GM18502 (cell line): Measurements from ENCODE around the gene ARAP3.
A peak's percentile ranks its signal among the peaks of the same experiment; 100 is the strongest.
"Not testable (repeated sequence)": the region's sequence is repeated elsewhere in the genome, so short reads cannot be mapped to it uniquely, and the experiment has no call there.

ENCODE experiments used
- ATAC-seq: cut with Tn5 transposase; IDR thresholded peaks from one replicate; pipeline ENCODE4 v1.9.1; 2021; ENCODE audit warnings: mild to moderate bottlenecking; ENCODE audit not compliant: unreplicated experiment, poor library complexity

ARAP3 gene, protein sequence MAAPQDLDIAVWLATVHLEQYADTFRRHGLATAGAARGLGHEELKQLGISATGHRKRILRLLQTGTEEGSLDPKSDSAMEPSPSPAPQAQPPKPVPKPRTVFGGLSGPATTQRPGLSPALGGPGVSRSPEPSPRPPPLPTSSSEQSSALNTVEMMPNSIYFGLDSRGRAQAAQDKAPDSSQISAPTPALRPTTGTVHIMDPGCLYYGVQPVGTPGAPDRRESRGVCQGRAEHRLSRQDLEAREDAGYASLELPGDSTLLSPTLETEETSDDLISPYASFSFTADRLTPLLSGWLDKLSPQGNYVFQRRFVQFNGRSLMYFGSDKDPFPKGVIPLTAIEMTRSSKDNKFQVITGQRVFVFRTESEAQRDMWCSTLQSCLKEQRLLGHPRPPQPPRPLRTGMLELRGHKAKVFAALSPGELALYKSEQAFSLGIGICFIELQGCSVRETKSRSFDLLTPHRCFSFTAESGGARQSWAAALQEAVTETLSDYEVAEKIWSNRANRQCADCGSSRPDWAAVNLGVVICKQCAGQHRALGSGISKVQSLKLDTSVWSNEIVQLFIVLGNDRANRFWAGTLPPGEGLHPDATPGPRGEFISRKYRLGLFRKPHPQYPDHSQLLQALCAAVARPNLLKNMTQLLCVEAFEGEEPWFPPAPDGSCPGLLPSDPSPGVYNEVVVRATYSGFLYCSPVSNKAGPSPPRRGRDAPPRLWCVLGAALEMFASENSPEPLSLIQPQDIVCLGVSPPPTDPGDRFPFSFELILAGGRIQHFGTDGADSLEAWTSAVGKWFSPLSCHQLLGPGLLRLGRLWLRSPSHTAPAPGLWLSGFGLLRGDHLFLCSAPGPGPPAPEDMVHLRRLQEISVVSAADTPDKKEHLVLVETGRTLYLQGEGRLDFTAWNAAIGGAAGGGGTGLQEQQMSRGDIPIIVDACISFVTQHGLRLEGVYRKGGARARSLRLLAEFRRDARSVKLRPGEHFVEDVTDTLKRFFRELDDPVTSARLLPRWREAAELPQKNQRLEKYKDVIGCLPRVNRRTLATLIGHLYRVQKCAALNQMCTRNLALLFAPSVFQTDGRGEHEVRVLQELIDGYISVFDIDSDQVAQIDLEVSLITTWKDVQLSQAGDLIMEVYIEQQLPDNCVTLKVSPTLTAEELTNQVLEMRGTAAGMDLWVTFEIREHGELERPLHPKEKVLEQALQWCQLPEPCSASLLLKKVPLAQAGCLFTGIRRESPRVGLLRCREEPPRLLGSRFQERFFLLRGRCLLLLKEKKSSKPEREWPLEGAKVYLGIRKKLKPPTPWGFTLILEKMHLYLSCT (N-terminal part only)

GRCh38 chr5:141681695-141682641 lies at the start of gene ARAP3:
TSS of gene ARAP3 (minus strand) at chr5:141682230. CDS start at chr5:141680486, 1,744 bp downstream.
- no peak for ATAC-seq

- ATAC-seq, result no peak
Observed at GRCh38 chr5:141729387-141730006, 47.5 kb upstream of the ARAP3 start.

DNA sequence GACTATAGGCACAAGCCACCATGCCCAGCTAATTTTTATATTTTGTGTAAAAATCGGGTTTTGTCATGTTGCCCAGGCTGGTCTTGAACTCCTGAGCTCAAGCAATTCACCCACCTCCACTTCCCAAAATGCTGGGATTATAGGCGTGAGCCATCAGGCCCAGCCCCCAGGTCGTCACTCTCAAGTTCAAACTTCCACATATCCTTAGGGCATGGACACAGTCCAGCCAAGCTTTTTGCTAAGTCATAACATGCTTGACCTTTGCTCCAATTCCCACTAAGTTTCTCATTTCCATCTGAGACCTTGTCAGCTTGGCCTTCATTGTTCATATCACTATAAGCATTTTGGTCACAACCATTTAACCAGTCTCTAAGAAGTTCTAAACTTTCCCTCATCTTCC lies 43.9 kb upstream of the ARAP3 start:
- no peak for ATAC-seq

- ATAC-seq, result not testable (repeated sequence)
Observed at GRCh38 chr5:141725174-141725573, 43.1 kb upstream of the ARAP3 start.

DNA sequence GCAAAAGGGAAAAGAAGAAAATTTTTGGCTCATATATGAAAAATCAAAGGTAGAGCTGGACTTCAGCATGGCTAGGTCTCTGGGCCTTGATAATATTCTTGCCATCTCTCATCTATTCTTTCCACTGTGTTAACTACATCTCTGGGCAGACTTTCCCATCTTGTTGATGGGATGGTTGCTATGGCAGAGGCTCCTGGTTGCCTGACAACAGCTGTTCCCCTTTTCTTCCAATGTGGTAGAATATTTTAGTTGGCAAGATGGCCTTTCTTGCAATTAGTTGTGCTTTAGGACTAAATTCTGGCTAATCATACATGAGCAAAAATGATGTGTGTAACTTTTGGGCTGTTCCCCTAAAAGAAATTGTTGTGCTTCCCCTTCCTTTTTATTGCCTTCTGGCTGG lies 40.2 kb upstream of the ARAP3 start:
- no peak for ATAC-seq

- peak; percentile 78 for ATAC-seq
Observed at GRCh38 chr5:141717043-141717442, 35.0 kb upstream of the ARAP3 start.

- ATAC-seq, result no peak
Observed at GRCh38 chr5:141716468-141716867, 34.4 kb upstream of the ARAP3 start.

GRCh38 chr5:141716009-141716408 lies 34.0 kb upstream of the ARAP3 start:
- no peak for ATAC-seq

DNA sequence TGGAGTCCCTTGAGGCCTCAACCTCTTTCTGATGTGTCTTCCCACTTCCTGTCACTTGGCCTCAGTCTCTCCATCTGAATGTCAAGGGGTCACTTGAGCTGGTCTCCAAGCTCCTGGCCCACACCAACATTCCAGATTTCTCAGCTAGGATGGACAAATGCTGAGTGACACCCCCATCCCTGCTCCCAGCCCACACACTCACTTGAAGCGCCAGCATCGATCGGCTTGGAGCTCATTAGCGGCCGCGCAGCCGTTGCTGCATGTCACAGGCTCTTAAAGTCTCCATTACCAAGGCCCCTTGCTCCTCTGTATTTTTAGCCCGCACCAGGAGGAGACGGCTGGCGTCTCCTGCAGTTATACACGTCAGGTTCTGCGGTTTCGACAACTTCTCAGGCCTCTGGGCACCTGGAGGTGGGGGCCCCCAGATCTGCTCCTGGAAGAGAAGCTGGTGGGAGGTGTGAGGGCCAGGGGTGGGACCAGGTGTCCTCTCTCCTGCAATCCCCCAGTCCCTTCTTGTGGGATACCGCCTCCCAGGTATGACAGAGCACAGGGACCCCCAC lies 33.4 kb upstream of the ARAP3 start:
- ATAC-seq, result no peak

- ATAC-seq, result no peak
Observed at GRCh38 chr5:141714542-141715310, 32.7 kb upstream of the ARAP3 start.

DNA sequence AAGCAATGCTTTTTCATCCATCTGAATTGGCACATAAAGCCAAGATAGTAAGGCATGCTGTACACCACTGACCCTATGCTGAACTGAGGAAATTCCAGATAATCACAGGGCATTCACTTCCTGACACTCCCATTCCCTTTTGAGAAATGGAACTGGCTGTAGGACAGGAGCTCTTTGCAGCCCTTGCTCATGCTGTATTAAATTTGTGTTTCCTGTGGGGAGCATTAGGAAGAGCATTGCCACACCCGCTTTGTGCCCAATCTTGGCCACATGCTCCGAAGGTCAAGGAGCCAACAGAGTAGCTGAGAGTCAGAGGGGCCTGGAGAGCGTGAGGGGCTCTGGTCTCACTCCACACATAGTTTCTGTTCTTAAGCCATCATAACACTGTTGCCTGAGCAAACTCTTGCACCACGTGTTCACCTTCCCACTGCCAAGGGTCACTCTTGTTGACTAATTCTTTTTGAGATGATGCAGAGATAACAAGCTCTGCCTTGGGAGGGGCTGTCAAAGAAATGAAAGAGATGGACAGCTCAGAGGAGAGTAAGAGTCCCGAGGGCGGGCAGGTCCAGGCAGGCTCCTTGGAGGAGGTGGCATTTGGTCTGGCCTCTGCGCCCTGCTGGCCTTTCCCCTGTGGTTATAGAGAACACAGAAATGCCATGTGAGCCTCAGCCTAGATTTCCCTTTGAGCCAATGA lies 31.7 kb upstream of the ARAP3 start:
- no peak for ATAC-seq

GRCh38 chr5:141711687-141712086 lies 29.7 kb upstream of the ARAP3 start:
- no peak for ATAC-seq

- ATAC-seq, result no peak
Observed at GRCh38 chr5:141709699-141710267, 27.8 kb upstream of the ARAP3 start.

GRCh38 chr5:141708016-141708415 lies 26.0 kb upstream of the ARAP3 start:
- ATAC-seq, result no peak

- ATAC-seq, result no peak
Observed at GRCh38 chr5:141707510-141707909, 25.5 kb upstream of the ARAP3 start.

DNA sequence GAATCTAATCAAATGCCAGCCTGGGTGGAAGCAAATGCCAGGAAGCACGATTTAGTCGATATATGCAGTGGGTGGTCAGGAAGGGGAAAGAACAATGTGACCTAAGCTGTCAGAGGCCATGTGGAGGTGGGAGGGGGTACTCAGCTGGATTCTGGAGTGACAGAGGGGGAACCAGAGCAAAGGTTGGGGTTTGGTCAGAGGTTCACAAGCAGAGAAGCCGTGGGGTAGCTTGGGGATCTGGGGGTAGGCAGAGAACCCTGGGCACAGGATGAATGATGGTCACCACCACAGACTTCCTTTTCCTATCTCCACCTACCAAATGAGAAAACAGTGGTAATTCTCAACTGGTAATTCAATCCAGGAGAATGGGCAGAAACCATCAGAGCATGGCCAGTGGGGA lies 24.1 kb upstream of the ARAP3 start:
- ATAC-seq, result no peak

- no peak for ATAC-seq
Observed at GRCh38 chr5:141705469-141705868, 23.4 kb upstream of the ARAP3 start.
